ENCODE data around the gene TXN. TPM values are rescaled to one million over a fixed set of nuclear protein-coding genes. Genes with fewer than 3 reads are reported as not detected.
A peak's percentile ranks its signal among the peaks of the same experiment; 100 is the strongest.

TXN gene
- total RNA-seq, 5 donors from 2014 or later (not counting 1 experiment from before 2014, with no cell fraction given) = 38.3 to 63.4 (median 47.9) TPM

DNA sequence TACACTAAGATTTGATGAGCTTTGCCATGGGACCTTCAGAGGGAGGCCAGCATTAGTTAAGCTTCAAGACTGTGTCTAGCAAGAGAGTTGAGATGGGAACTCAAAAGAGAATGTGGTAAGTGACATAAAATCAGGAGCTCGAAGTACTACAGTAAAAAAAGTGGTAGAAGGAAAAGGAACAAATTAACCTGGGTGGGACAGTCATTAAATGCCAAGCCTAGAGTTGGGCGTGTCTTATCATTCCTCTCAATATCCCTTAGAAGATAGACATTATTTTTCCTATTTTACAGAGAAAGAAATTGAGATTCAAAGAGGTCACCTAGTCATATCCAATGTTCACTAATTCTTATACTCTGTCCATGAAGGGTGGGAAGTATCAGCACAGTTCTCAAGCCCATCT is 3.3 kb upstream of the TXN start:
- Histone ChIP-seq H3K4me3 (ENCODE audit: control insufficient read depth in 1 of 2, extremely low read depth in 1 of 2, low read length in 1 of 2) (no peak overlapping the region), H3K27me3 (replicated peaks in 1 of 2; ENCODE audit: control insufficient read depth in 2 of 2, extremely low read depth in 1 of 2, insufficient read depth in 2 of 2, low read length in 1 of 2) (peaks cover 0 to 2% of the 10 kb centered on the region in 2 experiments), H3K27ac (ENCODE audit: low read length) (no peak overlapping the region), H3K4me1 (ENCODE audit: control insufficient read depth in 1 of 2, extremely low read depth in 1 of 2, insufficient read depth in 2 of 2, low read length in 2 of 2) (peaks cover 0 to 24% of the 10 kb centered on the region in 2 experiments), H3K36me3 (ENCODE audit: control insufficient read depth in 2 of 2, extremely low read depth in 1 of 2, insufficient read depth in 1 of 2, low read length in 1 of 2) (no peaks in the 10 kb centered on the region), H3K9me3 (no peaks in the 10 kb centered on the region)
- Mint-ChIP-seq H3K4me3 (no peak overlapping the region), H3K36me3 (no peaks in the 10 kb centered on the region), H3K9me3 (no peaks in the 10 kb centered on the region), H3K27ac (no peak overlapping the region), H3K27me3 (no peaks in the 10 kb centered on the region), H3K4me1 (peaks cover 16 to 18% (median 18%) of the 10 kb centered on the region in 3 donors)
- no peak for ATAC-seq (replicated peaks in 1 of 4)
- POLR2A ChIA-PET = no interaction called here
- WGBS (ENCODE audit: insufficient coverage) = no CpG with 5 or more reads among the region's 2 CpGs
- no peak for DNase-seq
- CTCF ChIA-PET = interaction anchor here in 1 of 2 donors (0.5 kb wide), 1 partner anchor 45 kb away, joined by 4 read pairs; no protein-coding TSS in a partner anchor

- POLR2A ChIA-PET = no interaction called here
- H3K36me3 ChIP-seq (ENCODE audit: control insufficient read depth in 2 of 2, extremely low read depth in 1 of 2, insufficient read depth in 1 of 2, low read length in 1 of 2) = no peaks in the 10 kb centered on the region
- CTCF ChIA-PET = interaction anchor here (0.5 kb wide), 2 partner anchors 89 to 1203 kb away, joined by 3 to 5 read pairs; no protein-coding TSS in a partner anchor
- Mint-ChIP-seq H3K36me3 (no peaks in the 10 kb centered on the region), H3K27ac (peak overlapping the region in 1 of 2 donors; percentile 12), H3K9me3 (no peaks in the 10 kb centered on the region), H3K4me3 (no peak overlapping the region), H3K4me1 (peaks cover 22 to 27% (median 24%) of the 10 kb centered on the region in 3 donors), H3K27me3 (no peaks in the 10 kb centered on the region)
- peaks cover 0 to 29% of the 10 kb centered on the region in 2 experiments for H3K4me1 ChIP-seq (ENCODE audit: control insufficient read depth in 1 of 2, extremely low read depth in 1 of 2, insufficient read depth in 2 of 2, low read length in 2 of 2)
- peaks cover 0 to 2% of the 10 kb centered on the region in 2 experiments for H3K27me3 ChIP-seq (replicated peaks in 1 of 2; ENCODE audit: control insufficient read depth in 2 of 2, extremely low read depth in 1 of 2, insufficient read depth in 2 of 2, low read length in 1 of 2)
- H3K4me3 ChIP-seq (ENCODE audit: control insufficient read depth in 1 of 2, extremely low read depth in 1 of 2, low read length in 1 of 2) = no peak overlapping the region
- DNase-seq (no peak), ATAC-seq (replicated peaks in 1 of 4) (no peak)
- H3K27ac ChIP-seq (ENCODE audit: low read length) = no peak overlapping the region
- no peaks in the 10 kb centered on the region for H3K9me3 ChIP-seq
- WGBS (ENCODE audit: insufficient coverage) = 94% methylated on average over 3 of the region's 3 CpGs
These were observed 2.4 kb upstream of the TXN start for GRCh38 chr9:110258690-110259091.

DNA sequence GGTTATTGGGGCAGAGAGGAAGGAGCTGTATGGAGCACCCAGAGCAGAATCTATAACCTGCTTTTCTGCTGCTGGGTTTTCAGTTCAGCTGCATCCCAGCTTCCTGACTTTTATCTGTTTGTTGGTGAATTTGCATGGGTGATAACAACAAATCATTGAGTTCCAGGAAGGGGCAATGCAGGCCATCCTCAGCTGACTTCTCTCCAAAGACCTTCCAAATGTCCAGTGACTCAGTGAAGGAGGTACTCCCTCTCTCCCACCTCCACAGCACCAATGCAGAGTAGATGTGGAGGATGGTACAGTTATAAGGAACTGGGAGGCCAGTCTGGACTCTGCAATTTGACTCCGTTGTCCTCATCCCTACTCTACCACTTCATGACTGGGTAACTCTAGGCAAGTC is 1.6 kb upstream of the TXN start:
- peak overlapping the region; percentile 86 to 94 for H3K27ac Mint-ChIP-seq
- no peaks in the 10 kb centered on the region for H3K9me3 Mint-ChIP-seq
- no peaks in the 10 kb centered on the region for H3K27me3 Mint-ChIP-seq
- no peak for ATAC-seq (replicated peaks in 1 of 4)
- ChIA-PET CTCF (no interaction called here), POLR2A (no interaction called here)
- no peak overlapping the region for H3K27ac ChIP-seq (ENCODE audit: low read length)
- no CpG with 5 or more reads among the region's 1 CpG for WGBS (ENCODE audit: insufficient coverage)
- no peaks in the 10 kb centered on the region for H3K9me3 ChIP-seq
- no peak overlapping the region for H3K4me3 ChIP-seq (ENCODE audit: control insufficient read depth in 1 of 2, extremely low read depth in 1 of 2, low read length in 1 of 2)
- H3K4me3 Mint-ChIP-seq = peak overlapping the region; percentile 92 to 97 (median 96)
- H3K36me3 Mint-ChIP-seq = no peaks in the 10 kb centered on the region
- H3K27me3 ChIP-seq (replicated peaks in 1 of 2; ENCODE audit: control insufficient read depth in 2 of 2, extremely low read depth in 1 of 2, insufficient read depth in 2 of 2, low read length in 1 of 2) = no peaks in the 10 kb centered on the region
- H3K4me1 ChIP-seq (ENCODE audit: control insufficient read depth in 1 of 2, extremely low read depth in 1 of 2, insufficient read depth in 2 of 2, low read length in 2 of 2) = peaks cover 0 to 29% of the 10 kb centered on the region in 2 experiments
- no peak for DNase-seq
- H3K36me3 ChIP-seq (ENCODE audit: control insufficient read depth in 2 of 2, extremely low read depth in 1 of 2, insufficient read depth in 1 of 2, low read length in 1 of 2) = no peaks in the 10 kb centered on the region
- peaks cover 30 to 32% (median 31%) of the 10 kb centered on the region in 3 donors for H3K4me1 Mint-ChIP-seq

- POLR2A ChIA-PET = interaction anchor here in 1 of 2 donors (0.6 kb wide), 1 partner anchor 184 kb away, joined by 6 read pairs; no protein-coding TSS in a partner anchor
- no peaks in the 10 kb centered on the region for H3K9me3 ChIP-seq
These were observed 962 bp upstream of the TXN start for GRCh38 chr9:110257097-110257841.

DNA sequence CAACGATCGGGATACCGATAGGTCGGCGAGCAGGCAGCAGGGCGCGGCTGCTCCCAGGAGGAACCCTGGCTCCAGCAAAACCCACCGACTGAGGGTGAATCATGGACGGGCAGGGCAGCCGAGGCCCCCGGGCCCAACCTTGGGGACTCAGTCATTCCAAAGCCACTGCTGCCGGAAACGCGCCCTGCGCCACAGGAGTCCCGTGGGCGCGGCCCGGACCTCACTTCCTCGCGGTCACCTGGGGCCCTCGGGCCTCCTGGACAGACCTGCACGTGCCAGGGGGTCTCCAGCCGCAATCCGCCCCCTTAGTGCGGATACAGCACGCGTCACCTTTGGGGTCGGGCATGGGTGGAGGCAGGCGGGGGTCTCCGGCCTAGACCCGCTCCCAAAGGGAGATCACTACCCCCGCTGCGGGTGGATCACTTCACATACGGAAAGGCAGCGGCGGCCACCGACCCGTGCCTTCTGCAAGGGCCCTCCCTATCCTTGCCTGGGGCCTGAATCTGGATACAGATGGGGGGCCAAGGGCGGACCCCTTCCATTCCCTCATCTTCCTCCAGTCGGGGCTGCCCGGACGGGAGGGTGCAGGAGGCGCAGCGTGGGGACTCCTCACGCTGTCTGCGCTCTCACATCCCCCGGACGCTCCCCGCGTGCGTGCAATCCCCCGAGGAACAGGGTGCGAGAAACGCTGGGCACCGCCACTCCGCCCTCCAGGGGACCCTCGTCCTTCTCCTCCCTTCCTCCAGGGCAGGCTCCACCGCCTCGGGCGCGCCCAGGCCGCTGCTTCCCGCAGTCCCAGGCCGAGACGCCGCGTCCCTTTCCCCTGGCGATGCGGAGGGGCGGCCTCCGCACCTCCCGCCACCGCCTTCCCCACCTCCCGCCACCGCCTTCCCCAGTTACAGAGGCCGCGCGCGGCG is 586 bp downstream of the TXN start:
- H3K36me3 Mint-ChIP-seq = peaks cover 3% of the 10 kb centered on the region
- peak overlapping the region; percentile 92 to 97 (median 96) for H3K4me3 Mint-ChIP-seq
- DNase-seq (peak in 16 of 35 experiments; percentile 3 to 35 (median 9)), ATAC-seq (replicated peaks in 1 of 4) (peak; percentile 28 to 49 (median 34))
- Histone ChIP-seq H3K27ac (ENCODE audit: low read length) (peak overlapping the region; percentile 68), H3K36me3 (ENCODE audit: control insufficient read depth in 2 of 2, extremely low read depth in 1 of 2, insufficient read depth in 1 of 2, low read length in 1 of 2) (no peaks in the 10 kb centered on the region), H3K9me3 (no peaks in the 10 kb centered on the region), H3K4me3 (ENCODE audit: control insufficient read depth in 1 of 2, extremely low read depth in 1 of 2, low read length in 1 of 2) (peak overlapping the region; percentile 87 to 90), H3K4me1 (ENCODE audit: control insufficient read depth in 1 of 2, extremely low read depth in 1 of 2, insufficient read depth in 2 of 2, low read length in 2 of 2) (peaks cover 0 to 29% of the 10 kb centered on the region in 2 experiments), H3K27me3 (replicated peaks in 1 of 2; ENCODE audit: control insufficient read depth in 2 of 2, extremely low read depth in 1 of 2, insufficient read depth in 2 of 2, low read length in 1 of 2) (no peaks in the 10 kb centered on the region)
- peak overlapping the region; percentile 95 to 96 for H3K27ac Mint-ChIP-seq
- H3K9me3 Mint-ChIP-seq = no peaks in the 10 kb centered on the region
- POLR2A ChIA-PET = interaction anchor here (0.5 to 0.6 kb wide), 3 partner anchors 12 to 1212 kb away, joined by 3 to 10 read pairs (median 5); no protein-coding TSS in a partner anchor
- CTCF ChIA-PET = interaction anchor here in 1 of 2 donors (1.0 kb wide), 1 partner anchor 72 kb away, joined by 3 read pairs; no protein-coding TSS in a partner anchor
- H3K4me1 Mint-ChIP-seq = peaks cover 34 to 42% (median 37%) of the 10 kb centered on the region in 3 donors
- 1% methylated on average over 79 of the region's 81 CpGs for WGBS (ENCODE audit: insufficient coverage)
- no peaks in the 10 kb centered on the region for H3K27me3 Mint-ChIP-seq

More at GRCh38 chr9:110257097-110257841, 962 bp upstream of the TXN start:
- peak overlapping the region; percentile 92 to 97 (median 96) for H3K4me3 Mint-ChIP-seq
- H3K27me3 Mint-ChIP-seq = no peaks in the 10 kb centered on the region
- no peak for ATAC-seq (replicated peaks in 1 of 4)
- Histone ChIP-seq H3K4me3 (ENCODE audit: control insufficient read depth in 1 of 2, extremely low read depth in 1 of 2, low read length in 1 of 2) (peak overlapping the region; percentile 87 to 90), H3K27me3 (replicated peaks in 1 of 2; ENCODE audit: control insufficient read depth in 2 of 2, extremely low read depth in 1 of 2, insufficient read depth in 2 of 2, low read length in 1 of 2) (no peaks in the 10 kb centered on the region), H3K36me3 (ENCODE audit: control insufficient read depth in 2 of 2, extremely low read depth in 1 of 2, insufficient read depth in 1 of 2, low read length in 1 of 2) (no peaks in the 10 kb centered on the region), H3K27ac (ENCODE audit: low read length) (peak overlapping the region; percentile 59), H3K4me1 (ENCODE audit: control insufficient read depth in 1 of 2, extremely low read depth in 1 of 2, insufficient read depth in 2 of 2, low read length in 2 of 2) (peaks cover 0 to 29% of the 10 kb centered on the region in 2 experiments)
- H3K27ac Mint-ChIP-seq = peak overlapping the region; percentile 86 to 94
- peak in 1 of 35 experiments; percentile 11 for DNase-seq
- no peaks in the 10 kb centered on the region for H3K36me3 Mint-ChIP-seq
- peaks cover 34 to 37% (median 37%) of the 10 kb centered on the region in 3 donors for H3K4me1 Mint-ChIP-seq
- WGBS (ENCODE audit: insufficient coverage) = 32% methylated on average over 11 of the region's 14 CpGs
- CTCF ChIA-PET = no interaction called here
- H3K9me3 Mint-ChIP-seq = no peaks in the 10 kb centered on the region

DNA sequence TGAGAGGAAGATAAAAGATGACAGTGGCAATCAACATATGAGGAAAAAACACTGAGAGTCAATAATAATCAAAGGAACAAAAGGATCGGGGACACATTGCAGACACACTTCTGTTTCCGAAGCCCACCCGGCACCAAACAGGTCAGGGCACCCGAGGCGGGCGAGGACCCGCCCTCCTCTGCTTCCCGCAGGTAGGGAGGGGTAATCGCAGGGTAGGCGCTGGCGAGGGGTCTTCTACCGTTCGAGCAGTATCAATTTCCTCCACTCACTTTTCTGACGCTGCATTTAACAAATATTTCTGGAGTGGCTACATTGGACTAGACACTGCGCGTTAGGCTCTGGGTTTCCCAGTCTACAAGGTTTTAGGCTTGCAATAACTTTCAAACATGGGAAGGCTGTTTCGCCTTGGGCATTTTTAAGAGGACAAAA is 1.3 kb downstream of the TXN start:
- H3K27me3 Mint-ChIP-seq = no peaks in the 10 kb centered on the region

More for the DNA sequence above, 1.3 kb downstream of the TXN start:
- Histone ChIP-seq H3K9me3 (no peaks in the 10 kb centered on the region), H3K4me3 (ENCODE audit: control insufficient read depth in 1 of 2, extremely low read depth in 1 of 2, low read length in 1 of 2) (peak overlapping the region; percentile 87 to 90), H3K27me3 (replicated peaks in 1 of 2; ENCODE audit: control insufficient read depth in 2 of 2, extremely low read depth in 1 of 2, insufficient read depth in 2 of 2, low read length in 1 of 2) (no peaks in the 10 kb centered on the region), H3K36me3 (ENCODE audit: control insufficient read depth in 2 of 2, extremely low read depth in 1 of 2, insufficient read depth in 1 of 2, low read length in 1 of 2) (no peaks in the 10 kb centered on the region), H3K27ac (ENCODE audit: low read length) (peak overlapping the region; percentile 68), H3K4me1 (ENCODE audit: control insufficient read depth in 1 of 2, extremely low read depth in 1 of 2, insufficient read depth in 2 of 2, low read length in 2 of 2) (peaks cover 0 to 29% of the 10 kb centered on the region in 2 experiments)
- ATAC-seq (replicated peaks in 1 of 4) (no peak), DNase-seq (peak in 2 of 35 experiments; percentile 0 to 23)
- peak overlapping the region; percentile 95 to 96 for H3K27ac Mint-ChIP-seq
- H3K9me3 Mint-ChIP-seq = no peaks in the 10 kb centered on the region
- CTCF ChIA-PET = no interaction called here
- H3K4me3 Mint-ChIP-seq = peak overlapping the region; percentile 92 to 97 (median 96)
- peaks cover 34 to 45% (median 40%) of the 10 kb centered on the region in 3 donors for H3K4me1 Mint-ChIP-seq
- H3K36me3 Mint-ChIP-seq = peaks cover 7% of the 10 kb centered on the region
- POLR2A ChIA-PET = no interaction called here
- 12% methylated on average over 6 of the region's 17 CpGs for WGBS (ENCODE audit: insufficient coverage)

Measured in T-cell (primary cell).